Mucosa of descending colon (tissue), 3 donors: Measurements from ENCODE around the gene RIN3. TPM values are rescaled to one million over a fixed set of nuclear protein-coding genes. Genes with fewer than 3 reads are reported as not detected.

Source experiments
- ATAC-seq: fragments of 200-7000 bp; cut with Tn5 transposase; one replicate; pipeline ENCODE4 v1.9.1; 2020; ENCODE audit warnings: mild to moderate bottlenecking, moderate library complexity
- DNase-seq, 3 donors: peaks; one replicate each; pipeline ENCODE4 v3.0.0-alpha.2; 2020
- H3K36me3 ChIP-seq: fragments of 200-600 bp; one replicate; pipeline ENCODE4 v1.8.0; 2021; ENCODE audit warnings: low read depth, mild to moderate bottlenecking
- H3K4me1 ChIP-seq: fragments of 200-600 bp; one replicate; pipeline ENCODE4 v1.8.0; 2021; ENCODE audit warnings: low read depth, mild to moderate bottlenecking
- H3K4me3 ChIP-seq: fragments of 200-600 bp; one replicate; pipeline ENCODE4 v1.8.0; 2021; ENCODE audit warnings: mild to moderate bottlenecking
- H3K9me3 ChIP-seq: fragments of 200-600 bp; one replicate; pipeline ENCODE4 v1.8.0; 2021; ENCODE audit warnings: mild to moderate bottlenecking
- intact Hi-C, 2 donors: fragments of 100-400 bp; cut with DNase I in 1 of 2; cut with micrococcal nuclease in 1 of 2; formaldehyde crosslinking; loops; one replicate each; pipeline versions ENCODE4 v1.11.0 to v1.11.1; 2022; cut with DNase I, micrococcal nuclease
- total RNA-seq, 3 donors: library from RNA; stranded (reverse); fragmentation: NEBNext Ultra II Directional in 2 of 3; extraction: Animal tissue kit (Norgen Biotek cat#: 25700) in 2 of 3; gene quantifications; one replicate each; pipeline versions ENCODE4 v1.2.1 to v1.2.4, GENCODE V29; 2021 to 2023
- TF ChIP-seq, protein P1 (sequence below): fragments of 200-600 bp; IDR thresholded peaks from one replicate; pipeline ENCODE4 v1.8.0; 2022; ENCODE audit warnings: antibody characterized with exemption, mild to moderate bottlenecking
- donor health status: DM: no; HTN: no; CAD: no; lungs with moderate emphysema.
- donor health status: DM: no; HTN: no; CAD: no.
- donor health status: DM: no; HTN: yes; CAD: no.

The RIN3 gene
- total RNA-seq, 3 donors from 2014 or later, result 26.2 to 51.0 (median 32.9) TPM

DNA sequence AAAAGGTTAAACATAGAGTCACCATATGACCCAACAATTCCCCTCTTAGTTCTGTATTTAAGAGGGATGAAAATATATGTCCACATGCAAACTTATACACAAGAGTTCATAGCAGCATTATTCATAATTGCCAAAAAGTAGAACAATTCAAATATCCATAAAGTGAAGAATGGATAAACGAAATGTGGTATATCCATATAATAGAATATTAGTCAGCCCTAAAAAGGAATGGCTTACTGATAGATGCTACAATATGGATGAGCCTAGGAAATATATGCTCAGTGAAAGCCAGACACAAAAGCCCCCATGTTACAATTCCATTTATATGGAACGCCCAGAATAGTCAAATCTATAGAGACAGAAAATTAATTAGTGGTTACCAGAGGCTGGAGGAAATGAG is 44.1 kb upstream of the RIN3 start:
- H3K4me1 ChIP-seq, result no peaks in the 10 kb centered on the region
- DNase-seq (no peak), ATAC-seq (no peak)
- no peaks in the 10 kb centered on the region for H3K36me3 ChIP-seq
- intact Hi-C loops, result no loop called here
- H3K9me3 ChIP-seq, result peaks cover 7% of the 10 kb centered on the region
- no peak overlapping the region for H3K4me3 ChIP-seq
- TF ChIP-seq, protein P1, sequence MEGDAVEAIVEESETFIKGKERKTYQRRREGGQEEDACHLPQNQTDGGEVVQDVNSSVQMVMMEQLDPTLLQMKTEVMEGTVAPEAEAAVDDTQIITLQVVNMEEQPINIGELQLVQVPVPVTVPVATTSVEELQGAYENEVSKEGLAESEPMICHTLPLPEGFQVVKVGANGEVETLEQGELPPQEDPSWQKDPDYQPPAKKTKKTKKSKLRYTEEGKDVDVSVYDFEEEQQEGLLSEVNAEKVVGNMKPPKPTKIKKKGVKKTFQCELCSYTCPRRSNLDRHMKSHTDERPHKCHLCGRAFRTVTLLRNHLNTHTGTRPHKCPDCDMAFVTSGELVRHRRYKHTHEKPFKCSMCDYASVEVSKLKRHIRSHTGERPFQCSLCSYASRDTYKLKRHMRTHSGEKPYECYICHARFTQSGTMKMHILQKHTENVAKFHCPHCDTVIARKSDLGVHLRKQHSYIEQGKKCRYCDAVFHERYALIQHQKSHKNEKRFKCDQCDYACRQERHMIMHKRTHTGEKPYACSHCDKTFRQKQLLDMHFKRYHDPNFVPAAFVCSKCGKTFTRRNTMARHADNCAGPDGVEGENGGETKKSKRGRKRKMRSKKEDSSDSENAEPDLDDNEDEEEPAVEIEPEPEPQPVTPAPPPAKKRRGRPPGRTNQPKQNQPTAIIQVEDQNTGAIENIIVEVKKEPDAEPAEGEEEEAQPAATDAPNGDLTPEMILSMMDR, result no peak

DNA sequence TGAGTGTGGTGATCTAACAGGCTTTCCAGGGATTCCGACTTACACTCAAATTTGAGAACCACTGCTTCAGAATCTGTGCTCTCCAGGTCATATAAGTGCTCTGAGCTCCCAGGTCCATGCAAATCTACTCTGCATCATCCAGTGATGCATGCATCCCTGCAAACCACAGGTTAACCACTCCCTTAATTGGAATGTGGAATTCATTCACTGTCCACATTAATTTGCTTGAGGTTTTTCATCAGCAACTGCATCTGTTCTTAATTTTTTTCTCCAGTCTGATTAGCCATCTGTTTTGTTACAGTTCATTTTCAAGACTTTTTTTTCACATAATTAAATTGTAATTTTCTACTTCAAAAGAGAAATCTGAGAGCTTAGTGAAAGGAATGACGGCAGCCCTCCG is 43.4 kb upstream of the RIN3 start:
- DNase-seq, result no peak
- Histone ChIP-seq H3K4me1 (no peaks in the 10 kb centered on the region), H3K4me3 (no peak overlapping the region), H3K9me3 (peaks cover 7% of the 10 kb centered on the region), H3K36me3 (no peaks in the 10 kb centered on the region)
- TF ChIP-seq, protein P1, result no peak
- no peak for ATAC-seq
- intact Hi-C loops, result no loop called here

DNA sequence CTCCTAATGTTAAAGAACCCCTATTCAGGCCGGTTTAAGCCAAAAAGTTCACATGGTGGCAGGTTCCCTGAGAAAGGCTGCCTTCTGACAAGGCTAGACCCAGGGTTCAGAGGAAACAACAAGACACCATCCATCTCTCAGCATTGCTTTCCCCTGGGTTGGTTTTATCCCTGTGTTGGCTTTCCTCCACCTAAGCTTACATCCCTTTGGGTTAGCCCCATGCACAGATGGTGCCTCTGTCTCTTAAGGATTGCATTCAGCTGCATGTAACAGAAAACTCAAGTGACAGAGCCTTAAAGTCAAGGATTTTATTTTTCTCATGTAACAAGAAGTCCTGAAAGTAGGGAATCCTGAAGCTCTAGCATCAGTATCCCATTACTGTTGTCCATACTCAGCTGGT is 42.8 kb upstream of the RIN3 start:
- DNase-seq (no peak), ATAC-seq (no peak)
- no peak overlapping the region for H3K4me3 ChIP-seq
- no peaks in the 10 kb centered on the region for H3K4me1 ChIP-seq
- TF ChIP-seq, protein P1, result no peak
- peaks cover 7% of the 10 kb centered on the region for H3K9me3 ChIP-seq
- H3K36me3 ChIP-seq, result no peaks in the 10 kb centered on the region
- intact Hi-C loops, result no loop called here

DNA sequence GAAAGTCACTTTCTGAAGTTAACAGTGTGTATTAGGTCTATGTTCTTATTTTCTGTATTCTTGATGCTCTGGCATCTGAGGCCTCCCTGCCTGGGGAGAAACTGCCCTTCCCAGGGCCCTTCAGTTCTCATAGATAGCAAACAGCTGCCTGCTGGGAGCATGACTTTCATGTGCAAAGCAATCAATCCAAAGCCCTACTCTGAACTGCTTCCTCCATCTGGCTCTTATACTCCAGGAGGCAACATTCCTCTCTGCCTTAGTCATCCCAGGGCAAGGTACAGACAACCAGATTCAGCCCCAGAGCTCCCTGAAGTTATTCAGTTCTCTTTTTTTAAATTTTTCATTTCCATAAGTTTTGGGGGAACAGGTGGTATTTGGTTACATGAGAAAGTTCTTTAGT is 41.7 kb upstream of the RIN3 start:
- Histone ChIP-seq H3K36me3 (no peaks in the 10 kb centered on the region), H3K9me3 (peaks cover 4% of the 10 kb centered on the region), H3K4me1 (no peaks in the 10 kb centered on the region), H3K4me3 (no peak overlapping the region)
- TF ChIP-seq, protein P1, result no peak
- intact Hi-C loops, result no loop called here
- DNase-seq (no peak), ATAC-seq (peak; percentile 97)

DNA sequence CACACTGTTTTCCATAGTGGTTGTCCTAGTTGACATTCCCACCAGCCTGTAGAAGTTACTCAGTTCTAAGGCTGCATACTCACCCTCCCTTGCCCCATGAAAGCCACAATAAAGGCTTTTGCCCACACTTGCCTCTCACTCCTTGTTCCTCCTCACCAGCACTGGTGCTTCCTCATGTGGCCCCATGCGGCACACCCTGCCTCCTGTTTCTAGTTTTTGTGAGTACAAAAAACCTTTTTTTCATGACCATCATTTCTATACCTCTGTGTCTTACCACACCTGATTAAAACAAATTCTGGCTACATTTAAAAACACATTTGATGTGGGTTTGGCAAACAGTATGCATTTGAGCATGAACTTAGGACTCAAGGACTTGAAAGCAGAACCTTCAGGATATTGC is 40.7 kb upstream of the RIN3 start:
- DNase-seq (no peak), ATAC-seq (peak; percentile 41)
- no peaks in the 10 kb centered on the region for H3K4me1 ChIP-seq
- intact Hi-C loops, result no loop called here
- H3K4me3 ChIP-seq, result no peak overlapping the region
- H3K9me3 ChIP-seq, result no peaks in the 10 kb centered on the region
- TF ChIP-seq, protein P1, result no peak
- no peaks in the 10 kb centered on the region for H3K36me3 ChIP-seq

DNA sequence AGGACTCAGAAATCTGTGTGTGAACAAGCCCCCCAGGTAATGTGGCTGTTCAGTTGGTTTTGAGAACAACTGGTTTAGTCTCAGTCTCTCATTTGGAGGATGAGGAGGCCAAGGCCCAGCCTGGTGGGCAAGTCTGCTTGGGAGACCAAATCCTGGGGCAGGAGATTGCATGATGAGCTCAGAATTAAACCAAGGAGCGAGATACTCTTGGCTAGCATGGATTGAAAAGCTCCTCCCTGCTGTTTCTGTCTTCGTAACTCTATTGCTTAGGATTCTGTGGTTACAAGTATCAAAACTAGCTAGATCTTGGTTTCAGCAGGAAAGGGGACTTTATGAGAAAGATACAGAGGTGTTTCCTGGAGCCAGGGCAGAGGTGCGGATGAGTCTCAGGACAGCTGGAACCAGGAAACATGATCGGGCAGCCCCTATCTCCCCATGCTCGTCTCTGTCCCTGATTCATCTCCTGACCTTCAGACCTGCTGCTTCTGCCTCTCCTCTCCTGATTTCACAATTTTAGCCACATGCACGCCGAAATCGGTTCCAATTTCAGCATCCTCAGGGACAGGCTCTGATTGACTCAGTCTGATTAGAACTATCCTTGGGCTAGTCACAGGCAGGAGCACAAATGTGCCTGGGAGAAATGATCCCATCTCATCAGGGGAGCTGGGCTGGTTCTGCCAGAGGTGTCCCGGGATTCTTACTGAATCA is 40.2 kb upstream of the RIN3 start:
- H3K9me3 ChIP-seq, result no peaks in the 10 kb centered on the region
- intact Hi-C loops, result no loop called here
- ATAC-seq (peak; percentile 28), DNase-seq (no peak)
- TF ChIP-seq, protein P1, result no peak
- no peaks in the 10 kb centered on the region for H3K36me3 ChIP-seq
- H3K4me3 ChIP-seq, result no peak overlapping the region
- H3K4me1 ChIP-seq, result no peaks in the 10 kb centered on the region
